NT2/D1 (cell line): ENCODE data around the gene ATOH7.

ENCODE experiments used
- SUZ12 ChIP-seq: IDR thresholded peaks from 2 replicates; pipeline ENCODE4 v1.6.1; 2011; ENCODE audit not compliant: insufficient read length, insufficient read depth; ENCODE audit errors: extremely low read depth
- YY1 ChIP-seq: IDR thresholded peaks from 2 replicates; pipeline ENCODE4 v1.6.1; 2011; ENCODE audit not compliant: insufficient read length, insufficient read depth
- ZNF274 ChIP-seq: IDR thresholded peaks from 2 replicates; pipeline ENCODE4 v1.6.1; 2011; ENCODE audit warnings: mild to moderate bottlenecking, low read depth, low read length

DNA sequence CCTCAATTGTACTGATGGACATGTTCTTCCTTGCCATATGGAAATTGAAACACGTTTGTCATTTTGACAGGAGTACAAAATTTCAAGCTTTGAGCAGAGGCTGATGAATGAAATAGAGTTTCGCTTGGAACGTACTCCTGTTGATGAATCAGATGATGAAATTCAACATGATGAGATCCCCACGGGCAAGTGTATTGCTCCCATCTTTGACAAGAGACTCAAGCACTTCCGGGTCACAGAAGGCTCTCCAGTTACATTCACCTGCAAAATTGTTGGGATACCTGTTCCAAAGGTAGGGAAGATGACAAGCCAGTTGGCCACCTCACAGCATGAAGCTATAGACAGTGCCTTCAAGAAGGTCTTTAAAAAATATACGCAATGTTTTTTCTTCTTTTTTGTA, 43.1 kb downstream of the ATOH7 start:
- TF ChIP-seq SUZ12: no peak
- TF ChIP-seq YY1: no peak
- no peak for TF ChIP-seq ZNF274
